NCI-H1417 treated with DMSO at 0.1 percent for 48 hours (cell line): ENCODE measurements around the gene CCDC150.
"Not testable (repeated sequence)": the region's sequence is repeated elsewhere in the genome, so short reads cannot be mapped to it uniquely, and the experiment has no call there.

Experiments
- DNase-seq: peaks from one replicate; lab custom pipeline; 2025; lab: John Stamatoyannopoulos, UW

The CCDC150 gene

GRCh38 chr2:196639180-196640030 lies at the start of gene CCDC150:
Gene CCDC150, plus strand, starts transcription at chr2:196639715. Its CDS starts 52 bp downstream, at chr2:196639767.
- DNase-seq = peak; percentile 63

GRCh38 chr2:196590286-196590685 lies 49.2 kb upstream of the CCDC150 start:
- no peak for DNase-seq

DNA sequence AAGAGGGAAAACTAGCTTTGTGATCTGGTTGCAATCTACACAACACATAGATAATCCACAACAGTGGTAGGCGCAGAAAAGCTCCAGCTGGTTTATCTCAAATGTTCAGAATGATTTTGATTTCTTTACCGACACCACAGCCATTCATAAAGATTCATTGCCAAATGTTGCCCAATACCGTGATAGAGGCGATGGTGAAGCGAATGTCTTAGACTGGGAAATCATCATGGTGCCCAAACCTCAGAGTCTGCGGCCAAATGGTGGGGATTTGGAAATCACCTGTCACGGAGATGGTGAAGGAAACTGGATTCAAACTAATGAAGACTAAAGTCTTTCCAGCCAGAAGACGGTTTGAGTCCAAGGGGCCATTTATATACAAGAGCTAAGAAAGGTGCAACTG lies 48.5 kb upstream of the CCDC150 start:
- DNase-seq = no peak

DNA sequence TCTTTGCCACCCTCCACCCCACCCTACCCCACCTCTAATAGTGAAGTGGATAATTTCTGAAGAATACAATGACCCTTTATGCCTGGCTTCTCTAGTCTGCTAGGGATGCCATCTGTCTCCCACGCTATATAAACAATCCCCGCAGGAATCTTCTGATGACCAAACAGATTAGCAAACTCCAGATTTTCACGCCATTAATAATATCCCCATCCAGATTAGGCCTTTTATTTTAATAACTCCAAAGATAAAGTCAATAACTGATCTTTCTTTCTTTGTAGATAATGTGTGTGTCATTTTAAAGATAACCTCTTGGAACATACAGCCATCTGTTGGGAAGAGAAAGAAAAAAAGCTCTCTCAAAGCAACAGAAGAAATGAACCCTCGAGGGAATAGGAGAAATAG lies 47.9 kb upstream of the CCDC150 start:
- DNase-seq = peak; percentile 38

- peak; percentile 28 for DNase-seq
Observed at GRCh38 chr2:196592331-196592910, 47.1 kb upstream of the CCDC150 start.

GRCh38 chr2:196592911-196593881 lies 46.3 kb upstream of the CCDC150 start, which contains the start of gene HECW2:
Gene HECW2, minus strand, starts transcription at chr2:196593554.
- no peak for DNase-seq

DNA sequence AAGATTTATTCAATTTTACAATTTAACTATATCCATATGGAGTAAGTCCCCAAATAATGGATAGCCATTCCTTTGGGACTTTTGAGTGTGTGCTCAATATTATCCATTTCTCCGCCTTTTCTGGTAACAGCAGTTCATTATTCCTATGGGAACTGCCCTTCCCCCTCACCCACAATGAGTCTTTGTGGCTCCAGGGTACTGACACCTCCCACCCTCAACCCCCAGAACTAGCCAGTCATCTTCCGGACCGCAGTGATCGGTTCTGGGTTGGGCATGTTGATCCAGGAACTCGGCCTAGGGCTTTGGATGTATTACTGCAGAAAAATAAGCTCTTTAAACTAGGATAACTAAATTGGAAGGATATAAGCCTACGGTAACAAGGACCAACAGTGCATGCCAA lies 45.4 kb upstream of the CCDC150 start:
- no peak for DNase-seq

DNA sequence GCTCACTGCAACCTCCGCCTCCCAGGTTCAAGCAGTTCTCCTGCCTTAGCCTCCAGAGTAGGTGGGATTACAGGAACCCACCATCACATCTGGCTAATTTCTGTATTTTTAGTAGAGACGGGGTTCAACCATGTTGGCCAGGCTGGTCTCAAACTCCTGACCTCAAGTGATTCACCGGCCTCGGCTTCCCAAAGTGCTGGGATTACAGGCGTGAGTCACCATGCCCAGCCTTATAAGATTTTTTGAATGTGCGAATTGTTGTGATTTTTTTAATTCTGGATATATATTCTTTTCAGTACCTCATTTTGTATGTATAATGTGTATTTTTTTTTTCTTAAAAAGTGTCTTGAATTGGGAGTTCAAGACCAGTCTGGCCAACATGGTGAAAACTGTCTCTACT lies 42.0 kb upstream of the CCDC150 start:
- no peak for DNase-seq

DNA sequence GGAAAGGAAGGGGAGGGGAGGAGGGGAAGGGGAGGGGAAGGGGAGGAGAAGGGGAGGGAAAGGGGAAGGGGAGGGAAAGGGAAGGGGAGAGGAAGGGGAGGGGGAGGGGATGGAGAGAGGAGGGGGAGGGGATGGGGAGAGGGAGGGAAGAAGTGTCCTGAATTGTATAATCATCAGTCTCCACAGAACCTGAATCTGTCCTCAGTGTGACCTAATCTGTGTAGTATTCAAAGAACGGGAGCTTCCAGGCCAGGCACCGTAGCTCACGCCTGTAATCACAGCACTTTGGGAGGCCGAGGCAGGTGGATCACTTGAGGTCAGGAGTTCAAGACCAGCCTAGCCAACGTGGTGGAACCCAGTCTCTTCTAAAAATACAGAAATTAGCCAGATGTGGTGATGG lies 41.1 kb upstream of the CCDC150 start:
- no peak for DNase-seq

GRCh38 chr2:196598846-196599245 lies 40.7 kb upstream of the CCDC150 start:
- DNase-seq = no peak

DNA sequence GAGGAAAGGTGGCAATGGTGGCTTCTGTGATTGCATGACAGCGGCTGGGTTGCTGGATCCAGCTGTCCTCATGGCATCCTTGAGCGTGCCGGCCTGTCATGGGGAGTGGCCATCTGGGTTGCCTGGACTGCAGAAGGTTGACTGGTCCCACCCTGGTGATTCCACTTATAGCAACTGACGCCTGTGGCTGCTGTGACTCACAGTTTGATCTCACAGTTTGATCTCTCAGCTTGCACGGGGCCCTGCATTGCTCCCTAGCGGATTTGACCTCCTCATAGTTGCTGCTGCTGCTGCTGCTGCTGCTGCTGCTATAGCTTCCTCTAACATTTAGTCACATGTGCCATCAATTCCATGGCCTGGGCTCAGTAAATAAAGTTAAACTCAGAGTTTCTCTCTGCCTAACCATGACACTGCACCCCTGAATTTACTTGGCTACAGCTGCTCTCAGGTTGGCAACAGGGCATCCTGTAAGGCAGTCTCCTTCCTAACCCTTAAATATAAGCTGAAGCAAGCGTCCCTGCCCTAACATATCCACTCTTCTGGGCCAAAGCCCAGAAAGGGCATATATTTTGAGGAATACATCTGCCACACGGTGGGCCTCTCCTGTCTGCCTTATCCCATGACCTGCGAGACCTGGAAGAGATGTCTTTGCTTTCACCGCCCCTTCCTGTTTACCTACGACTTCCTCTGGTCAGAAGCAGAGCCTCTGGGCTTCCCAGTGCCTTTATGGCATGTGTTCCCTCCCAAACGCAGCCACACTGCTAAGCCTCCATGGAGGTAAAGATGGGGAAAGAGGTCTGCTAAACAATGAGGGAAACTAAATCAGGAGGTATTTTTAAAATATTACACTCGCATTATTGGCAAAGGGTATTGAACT lies 37.8 kb upstream of the CCDC150 start:
- no peak for DNase-seq

DNA sequence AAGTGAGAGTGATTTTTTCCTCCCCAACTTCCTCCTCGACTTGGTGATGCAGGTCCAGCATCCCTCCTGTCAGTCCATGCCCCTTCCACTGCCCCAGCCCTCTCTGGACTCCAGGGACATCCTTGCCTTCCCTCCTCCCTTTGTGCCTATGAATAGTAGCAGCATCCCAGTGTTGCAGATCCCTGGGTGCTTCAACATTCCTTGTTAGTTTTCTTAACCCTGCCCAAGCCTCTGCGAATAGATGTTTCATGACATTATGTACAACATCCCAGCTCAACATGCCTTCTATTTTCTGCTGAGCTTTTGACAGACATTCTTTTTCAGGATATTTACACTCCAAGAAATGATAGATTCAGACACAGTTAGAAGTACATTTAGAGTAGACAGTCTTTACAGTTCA lies 35.3 kb upstream of the CCDC150 start:
- DNase-seq = no peak

GRCh38 chr2:196606516-196606915 lies 33.0 kb upstream of the CCDC150 start:
- DNase-seq = no peak

- DNase-seq = no peak
Observed at GRCh38 chr2:196607073-196607472, 32.4 kb upstream of the CCDC150 start.

- not testable (repeated sequence) for DNase-seq
Observed at GRCh38 chr2:196607896-196608295, 31.6 kb upstream of the CCDC150 start.

- no peak for DNase-seq
Observed at GRCh38 chr2:196609806-196610205, 29.7 kb upstream of the CCDC150 start.

GRCh38 chr2:196610796-196611195 lies 28.7 kb upstream of the CCDC150 start:
- DNase-seq = no peak

- no peak for DNase-seq
Observed at GRCh38 chr2:196613302-196613701, 26.2 kb upstream of the CCDC150 start.

DNA sequence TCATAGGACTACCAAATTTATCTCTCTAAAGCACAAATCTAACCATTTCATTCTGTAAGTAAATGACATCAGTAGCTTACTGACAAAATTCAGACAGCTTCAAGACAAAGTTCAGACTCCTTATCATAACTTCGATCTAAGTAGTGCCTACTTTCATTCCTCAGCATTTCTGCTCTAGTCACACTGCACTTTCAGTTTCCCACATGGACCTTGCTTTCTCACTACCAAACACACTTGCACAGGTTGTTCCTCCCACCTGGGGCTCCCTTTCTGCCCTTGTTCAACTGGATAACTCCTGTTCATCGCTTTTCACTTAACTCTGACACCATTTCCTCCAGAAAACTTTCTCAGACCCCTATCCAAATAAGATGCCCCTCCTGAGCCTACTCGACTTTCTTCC lies 22.1 kb upstream of the CCDC150 start:
- DNase-seq = no peak

DNA sequence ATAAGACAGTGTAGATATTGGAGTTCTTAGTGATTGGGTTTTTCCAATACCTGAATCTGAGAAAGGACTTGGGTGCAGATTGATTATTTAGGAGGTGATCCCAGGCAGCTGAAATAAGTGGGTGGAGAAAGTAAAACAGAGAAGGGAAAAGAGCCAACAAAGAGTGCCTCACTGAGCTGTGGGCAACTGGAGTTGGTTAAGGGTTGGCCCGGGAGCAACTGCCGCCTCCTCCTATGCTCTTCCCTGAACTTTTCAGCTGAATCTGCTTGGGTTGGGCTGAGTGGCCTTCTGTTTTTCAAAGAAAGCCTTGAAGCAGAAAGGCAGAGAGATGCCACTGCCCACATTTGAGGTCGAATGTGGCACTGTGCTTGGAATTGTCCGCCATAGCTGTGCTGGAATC lies 20.9 kb upstream of the CCDC150 start:
- no peak for DNase-seq

- no peak for DNase-seq
Observed at GRCh38 chr2:196630531-196630930, 9.0 kb upstream of the CCDC150 start.
